Measurements from ENCODE around the gene SEMA4C.

Gene SEMA4C

GRCh38 chr2:96879545-96880040 is 9.7 kb upstream of the SEMA4C start:
- no peak for DNase-seq

GRCh38 chr2:96878796-96879544 is 9.1 kb upstream of the SEMA4C start:
- no peak for DNase-seq

DNA sequence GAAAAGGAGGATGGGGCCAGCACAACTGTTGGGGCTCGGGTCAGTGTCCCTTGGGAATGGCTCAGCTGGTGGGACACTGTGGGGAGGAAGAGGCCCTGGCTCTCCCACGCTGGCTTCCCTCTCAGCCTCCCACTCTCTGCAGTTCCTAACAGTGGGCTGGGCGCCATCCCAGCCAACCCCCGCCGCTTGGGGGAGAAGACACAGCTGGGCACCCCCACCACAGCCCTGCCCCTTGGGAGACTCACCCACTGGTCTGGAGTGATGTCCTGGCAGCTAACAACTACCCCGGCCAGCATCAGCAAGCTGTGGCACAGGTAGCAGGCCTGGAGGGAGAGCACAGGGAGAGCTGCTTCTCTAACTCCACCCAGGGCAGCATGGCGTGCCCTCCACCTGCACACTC is 8.3 kb upstream of the SEMA4C start:
- no peak for DNase-seq

- no peak for DNase-seq
Observed at GRCh38 chr2:96877631-96878092, 7.8 kb upstream of the SEMA4C start.

DNA sequence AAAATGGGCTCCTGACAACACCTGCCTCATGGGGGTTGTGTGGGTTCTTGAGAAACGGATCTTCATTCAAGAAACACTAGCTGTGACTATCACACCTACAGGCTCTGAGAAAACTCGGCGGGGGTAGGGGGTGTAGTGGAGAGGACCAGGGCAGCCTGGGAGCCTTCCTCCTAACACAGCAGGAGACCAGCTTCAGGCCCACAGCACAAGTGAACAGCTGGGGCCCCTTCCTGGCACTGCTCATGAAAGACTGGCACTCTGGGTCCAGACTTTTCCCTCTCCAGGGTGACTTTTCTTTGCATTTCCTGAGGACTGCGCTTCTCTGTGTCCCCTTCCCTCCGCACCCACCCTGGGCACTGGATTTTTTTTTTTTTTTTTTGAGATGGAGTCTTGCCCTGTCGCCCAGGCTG is 7.2 kb upstream of the SEMA4C start:
- no peak for DNase-seq

DNA sequence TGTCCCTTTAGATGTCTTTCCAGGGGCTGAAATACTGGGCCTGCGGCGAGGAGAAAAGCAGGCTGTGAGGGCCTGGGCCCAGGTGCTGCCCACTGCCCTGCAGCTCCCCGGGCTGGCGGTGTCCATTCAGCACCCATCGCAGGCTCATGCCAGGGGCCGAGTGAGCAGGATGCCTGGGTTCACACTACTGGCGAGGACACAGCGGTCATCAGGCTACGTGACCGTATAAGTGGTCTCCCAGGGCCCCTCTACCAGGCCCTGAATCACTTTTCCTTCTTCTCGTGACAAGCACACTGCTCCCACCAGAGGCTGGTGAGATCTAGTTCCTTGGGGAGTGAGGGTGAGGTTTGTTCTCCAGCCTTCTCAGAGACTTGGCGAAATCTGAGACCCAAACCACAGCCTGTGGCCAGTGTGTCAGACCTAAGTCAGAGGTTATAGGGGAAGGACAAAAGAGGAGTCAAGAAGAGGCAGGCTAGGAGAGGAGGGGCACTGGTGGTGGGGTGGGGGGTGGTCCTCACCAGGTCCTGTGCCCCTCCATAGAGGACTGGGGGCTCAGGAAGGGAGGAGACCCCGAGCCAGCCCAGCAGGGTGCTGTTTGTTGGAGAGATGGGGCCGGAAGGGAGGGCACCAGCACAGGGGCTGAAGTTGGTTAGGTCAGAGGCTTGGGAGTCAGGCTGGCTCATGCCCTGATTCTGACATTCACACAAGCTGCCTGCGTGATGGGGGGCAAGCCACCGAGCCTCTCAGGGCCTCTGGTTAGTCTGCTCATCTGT is 6.6 kb upstream of the SEMA4C start:
- DNase-seq = peak; percentile 54

GRCh38 chr2:96875498-96876268 is 5.8 kb upstream of the SEMA4C start:
- no peak for DNase-seq

DNA sequence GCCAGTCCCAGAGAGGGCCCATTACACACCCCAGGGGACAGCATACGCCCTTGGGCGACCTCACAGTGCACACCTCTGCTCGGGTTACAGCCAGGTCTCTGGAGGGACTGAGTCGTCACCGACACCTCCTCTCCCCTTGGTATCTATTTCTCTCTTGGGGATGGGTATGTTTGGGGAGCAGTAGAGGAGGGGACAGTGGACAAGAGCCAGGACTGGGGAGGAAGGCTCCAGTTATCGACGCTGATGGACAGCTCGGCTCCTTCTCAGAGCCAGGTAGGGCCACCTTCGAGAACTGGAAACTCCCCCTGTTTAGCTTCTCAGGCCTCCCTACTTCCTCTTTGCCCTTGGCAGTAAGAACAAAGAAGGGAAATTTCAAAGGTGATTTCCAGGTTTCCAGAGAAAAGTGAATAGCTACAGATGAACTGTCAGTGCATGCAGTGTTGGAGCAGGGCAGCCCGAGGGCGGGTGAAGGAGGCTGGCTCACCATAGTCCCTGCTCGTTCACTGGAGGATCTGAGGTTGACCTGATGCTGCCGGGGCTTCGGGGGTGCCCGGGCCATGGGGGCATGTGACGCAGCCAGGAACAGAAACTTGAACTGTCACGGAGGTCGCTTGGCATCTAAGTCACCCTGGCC is 4.4 kb upstream of the SEMA4C start:
- DNase-seq = no peak

DNA sequence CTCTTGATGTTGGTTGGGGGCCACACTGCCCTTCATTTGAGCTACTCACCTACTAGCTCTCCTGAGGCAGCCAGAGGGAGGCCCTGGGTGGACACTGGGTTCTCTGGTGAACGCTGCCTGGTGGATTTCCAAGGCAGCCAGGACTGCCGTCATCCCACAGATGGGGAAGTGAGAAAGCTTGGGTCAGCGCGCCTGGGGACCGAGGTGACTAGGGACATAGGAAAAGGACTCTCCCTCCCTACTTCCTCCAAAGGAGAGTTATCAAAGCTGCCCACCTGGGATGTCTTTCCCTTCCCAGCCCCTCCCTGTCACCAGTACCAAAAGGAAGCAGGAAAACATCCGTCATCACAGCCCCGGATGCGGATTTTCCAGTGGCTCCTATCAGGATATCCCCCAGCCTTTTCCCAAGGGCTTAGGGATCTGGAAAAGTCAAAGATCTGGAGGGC is 3.8 kb upstream of the SEMA4C start:
- peak; percentile 44 for DNase-seq

GRCh38 chr2:96872591-96873349 is 2.9 kb upstream of the SEMA4C start:
- no peak for DNase-seq

GRCh38 chr2:96870626-96871255 is 861 bp upstream of the SEMA4C start:
- peak; percentile 68 for DNase-seq

DNA sequence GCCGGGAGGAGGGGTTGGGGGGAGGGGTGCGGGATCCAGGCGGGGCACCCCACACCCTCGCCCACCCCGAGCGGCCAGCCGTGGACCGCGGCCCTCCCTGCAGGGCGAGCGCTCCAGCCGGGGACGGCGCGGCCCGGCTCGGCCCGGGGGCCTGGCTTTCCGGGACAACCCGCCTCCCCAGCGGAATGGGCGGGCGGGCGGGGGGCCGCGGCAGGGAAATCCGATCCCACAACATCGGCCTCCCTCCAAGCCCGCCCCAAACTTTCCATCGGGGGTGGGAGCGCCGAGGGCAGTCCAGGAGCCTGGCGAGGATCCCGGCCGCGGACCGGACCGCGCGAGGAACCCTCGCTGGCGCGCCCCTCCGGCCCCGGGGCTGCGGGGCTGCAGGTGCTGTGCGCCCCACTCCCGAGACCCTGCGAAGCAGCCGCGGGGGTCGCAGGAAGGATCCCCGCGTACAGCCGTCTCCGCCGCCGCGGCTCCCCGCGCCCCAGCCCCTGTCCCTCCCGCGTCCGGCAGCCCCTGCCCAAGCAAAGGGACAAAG is 529 bp downstream of the SEMA4C start:
- peak; percentile 93 for DNase-seq

DNA sequence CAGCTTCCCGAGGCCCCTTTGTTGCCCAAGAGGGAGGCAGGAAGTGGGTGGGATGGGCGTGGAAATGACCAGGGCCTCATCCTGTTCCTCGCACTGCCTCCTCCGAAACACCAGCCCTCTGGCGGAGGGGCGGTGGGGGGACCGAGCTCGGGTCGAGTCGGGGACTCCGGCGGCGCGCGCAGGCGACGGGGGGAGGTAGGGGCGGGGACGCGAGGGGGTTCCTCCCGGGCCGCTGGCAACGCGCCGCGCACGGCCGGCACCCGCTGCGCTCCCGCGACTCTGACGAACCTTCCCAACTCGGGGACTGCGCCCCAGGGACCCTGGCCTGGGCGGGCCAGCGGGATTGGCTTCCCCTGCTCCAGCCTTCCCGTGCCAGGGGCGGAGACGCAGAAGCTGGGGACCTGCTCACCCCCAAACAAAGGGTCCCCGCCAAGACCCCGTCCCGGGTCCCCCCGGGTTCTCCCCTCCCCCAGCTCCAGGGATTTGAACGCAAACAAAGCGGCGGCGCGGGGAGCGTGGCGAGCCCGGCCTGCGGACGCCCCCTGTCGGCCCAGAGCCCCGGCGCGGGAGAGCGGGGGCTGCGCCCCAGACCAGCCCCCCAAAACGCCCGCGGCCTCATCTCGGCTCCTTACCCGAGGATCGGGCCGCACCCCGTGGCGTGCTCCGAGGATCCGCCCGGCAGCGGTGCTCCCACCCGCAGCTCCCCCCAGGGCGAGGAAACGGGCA is 1.2 kb downstream of the SEMA4C start:
- DNase-seq = peak; percentile 95

GRCh38 chr2:96867756-96868554 is 1.9 kb downstream of the SEMA4C start:
- DNase-seq = peak; percentile 62

- DNase-seq = no peak
Observed at GRCh38 chr2:96866986-96867755, 2.7 kb downstream of the SEMA4C start.

- DNase-seq = no peak
Observed at GRCh38 chr2:96866586-96866985, 3.3 kb downstream of the SEMA4C start.

DNA sequence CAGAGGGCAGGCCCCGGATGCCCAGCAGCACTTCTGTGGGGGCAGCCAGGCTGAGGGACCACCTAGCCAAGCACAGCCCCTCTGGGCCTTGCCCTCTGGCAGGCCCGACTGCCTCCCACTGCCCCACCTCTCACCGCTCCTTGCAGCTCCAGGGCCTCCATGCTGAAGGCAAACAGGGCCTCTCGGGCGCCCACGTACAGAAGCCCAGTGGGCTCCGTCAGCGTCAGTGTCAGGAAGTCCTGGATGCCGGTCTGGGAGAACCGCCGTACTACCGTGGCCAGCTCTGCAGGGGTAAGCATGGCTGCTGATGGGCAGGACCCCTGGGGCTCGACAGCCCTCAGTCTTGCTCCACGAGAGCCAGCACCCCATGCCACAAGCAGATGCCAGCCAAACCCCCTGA is 3.7 kb downstream of the SEMA4C start:
- DNase-seq = no peak

GRCh38 chr2:96865654-96866053 is 4.2 kb downstream of the SEMA4C start:
- no peak for DNase-seq

Measured in femur (tissue), 1 donor.